Activated CD4-positive, alpha-beta memory T cell treated with anti-CD3 and anti-CD28 coated beads for 36 hours (primary cell): ENCODE results near the gene NYAP1. TPM values are rescaled to one million over a fixed set of nuclear protein-coding genes. Genes with fewer than 3 reads are reported as not detected.
A peak's percentile ranks its signal among the peaks of the same experiment; 100 is the strongest.
"Not testable (repeated sequence)": the region's sequence is repeated elsewhere in the genome, so short reads cannot be mapped to it uniquely, and the experiment has no call there.

ENCODE experiments used
- CTCF ChIA-PET: fragments of 350-600 bp; sonication (Branson Sonifier 250); formaldehyde crosslinking; loops from one replicate; lab custom pipeline; 2021; ENCODE audit warnings: antibody characterized with exemption, inconsistent platforms; lab: Charles Lee
- POLR2A ChIA-PET: fragments of 350-600 bp; sonication (Branson Sonifier 250); formaldehyde crosslinking; loops from one replicate; lab custom pipeline; 2021; ENCODE audit warnings: antibody characterized with exemption; lab: Charles Lee
- DNase-seq: peaks from one replicate; pipeline ENCODE4 v3.0.0-alpha.2; 2020
- H3K27ac Mint-ChIP-seq: one replicate; pipeline ENCODE4 v1.8.0; 2021; ENCODE audit warnings: mixed read lengths
- H3K27me3 Mint-ChIP-seq: one replicate; pipeline ENCODE4 v1.8.0; 2021; ENCODE audit warnings: mixed read lengths
- H3K36me3 Mint-ChIP-seq: one replicate; pipeline ENCODE4 v1.8.0; 2021; ENCODE audit warnings: mixed read lengths
- H3K4me1 Mint-ChIP-seq: one replicate; pipeline ENCODE4 v1.8.0; 2021; ENCODE audit warnings: low read depth, mixed read lengths
- H3K4me3 Mint-ChIP-seq: one replicate; pipeline ENCODE4 v1.8.0; 2021; ENCODE audit warnings: mild to moderate bottlenecking, mixed read lengths
- H3K9me3 Mint-ChIP-seq: one replicate; pipeline ENCODE4 v1.8.0; 2021; ENCODE audit warnings: mixed read lengths
- intact Hi-C: fragments of 100-400 bp; cut with micrococcal nuclease; formaldehyde crosslinking; loops from one replicate; pipeline ENCODE4 v1.15.1; 2023
- total RNA-seq, 2 experiments: library from RNA; stranded (reverse); gene quantifications; one replicate each; pipeline ENCODE4 v1.2.3, GENCODE V29; 2021

Gene NYAP1
- total RNA-seq, 2 experiments from 2014 or later, result 0.17 to 0.24 TPM

DNA sequence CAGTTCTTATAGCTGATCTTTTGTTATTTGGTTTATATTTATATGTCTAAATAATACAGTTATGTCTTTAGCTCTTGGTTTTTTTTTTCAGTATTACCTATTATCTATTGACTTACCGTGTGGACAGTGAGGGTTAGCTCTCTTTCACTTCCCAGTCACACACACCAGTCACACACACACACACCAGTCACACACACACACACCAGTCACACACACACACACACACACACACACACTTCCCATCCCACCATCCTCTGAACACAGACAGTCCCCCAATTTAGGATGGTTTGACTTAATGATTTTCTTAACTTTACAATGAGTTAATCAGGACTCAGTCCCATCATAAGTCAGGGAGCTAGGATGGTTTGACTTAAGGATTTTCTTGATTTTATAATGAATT lies 36.4 kb downstream of the NYAP1 start:
- no peaks in the 10 kb centered on the region for H3K36me3 Mint-ChIP-seq
- no peak overlapping the region for H3K27ac Mint-ChIP-seq
- H3K27me3 Mint-ChIP-seq, result no peaks in the 10 kb centered on the region
- no peaks in the 10 kb centered on the region for H3K9me3 Mint-ChIP-seq
- H3K4me1 Mint-ChIP-seq, result peaks cover 18% of the 10 kb centered on the region
- ChIA-PET CTCF (interaction anchor here (0.6 to 1.0 kb wide), 3 partner anchors 37 to 42 kb away, joined by 3 to 5 read pairs (median 4); no protein-coding TSS in a partner anchor), POLR2A (no interaction called here)
- DNase-seq, result no peak
- intact Hi-C loops, result no loop called here
- H3K4me3 Mint-ChIP-seq, result no peak overlapping the region

DNA sequence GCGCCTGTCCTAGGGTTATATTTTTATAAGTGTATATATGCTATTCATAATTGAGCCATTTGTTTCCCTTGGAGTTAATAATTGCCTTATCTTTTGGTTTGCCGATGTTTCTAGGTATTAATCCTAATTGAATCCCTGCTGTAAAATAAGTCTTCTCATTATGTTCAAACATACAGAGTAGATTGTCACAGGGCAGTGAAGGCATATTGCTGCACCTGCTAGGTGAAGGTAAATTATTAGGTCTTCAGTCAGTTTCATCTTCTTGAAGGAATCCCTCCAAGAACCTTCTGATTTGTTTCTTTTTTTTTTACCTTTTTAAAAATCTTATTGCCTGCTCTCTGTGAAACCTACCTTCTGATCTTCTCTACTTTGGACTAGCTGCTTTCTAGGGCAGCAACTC lies 37.3 kb downstream of the NYAP1 start:
- Mint-ChIP-seq H3K27me3 (no peaks in the 10 kb centered on the region), H3K36me3 (no peaks in the 10 kb centered on the region), H3K4me3 (no peak overlapping the region), H3K4me1 (peaks cover 11% of the 10 kb centered on the region), H3K9me3 (no peaks in the 10 kb centered on the region), H3K27ac (no peak overlapping the region)
- no peak for DNase-seq
- POLR2A ChIA-PET, result interaction anchor here (0.6 to 0.7 kb wide), 2 partner anchors 42 to 107 kb away, joined by 3 read pairs; no protein-coding TSS in a partner anchor
- intact Hi-C loops, result no loop called here
- CTCF ChIA-PET, result no interaction called here

GRCh38 chr7:100521909-100522593 lies 38.3 kb downstream of the NYAP1 start:
- CTCF ChIA-PET, result interaction anchor here (0.7 kb wide), 1 partner anchor 431 kb away, joined by 3 read pairs; no protein-coding TSS in a partner anchor
- not testable (repeated sequence) for H3K4me3 Mint-ChIP-seq, H3K4me1 Mint-ChIP-seq

GRCh38 chr7:100523192-100523591 lies 39.5 kb downstream of the NYAP1 start:
- peaks cover 12% of the 10 kb centered on the region for H3K4me1 Mint-ChIP-seq
- intact Hi-C loops, CTCF ChIA-PET, H3K4me3 Mint-ChIP-seq, H3K36me3 Mint-ChIP-seq, H3K27ac Mint-ChIP-seq, DNase-seq, H3K27me3 Mint-ChIP-seq, POLR2A ChIA-PET, H3K9me3 Mint-ChIP-seq: not testable (repeated sequence)

More at GRCh38 chr7:100521909-100522593, 38.3 kb downstream of the NYAP1 start:
- intact Hi-C loops, H3K27me3 Mint-ChIP-seq, H3K27ac Mint-ChIP-seq, H3K36me3 Mint-ChIP-seq, DNase-seq, H3K9me3 Mint-ChIP-seq, POLR2A ChIA-PET: not testable (repeated sequence)

DNA sequence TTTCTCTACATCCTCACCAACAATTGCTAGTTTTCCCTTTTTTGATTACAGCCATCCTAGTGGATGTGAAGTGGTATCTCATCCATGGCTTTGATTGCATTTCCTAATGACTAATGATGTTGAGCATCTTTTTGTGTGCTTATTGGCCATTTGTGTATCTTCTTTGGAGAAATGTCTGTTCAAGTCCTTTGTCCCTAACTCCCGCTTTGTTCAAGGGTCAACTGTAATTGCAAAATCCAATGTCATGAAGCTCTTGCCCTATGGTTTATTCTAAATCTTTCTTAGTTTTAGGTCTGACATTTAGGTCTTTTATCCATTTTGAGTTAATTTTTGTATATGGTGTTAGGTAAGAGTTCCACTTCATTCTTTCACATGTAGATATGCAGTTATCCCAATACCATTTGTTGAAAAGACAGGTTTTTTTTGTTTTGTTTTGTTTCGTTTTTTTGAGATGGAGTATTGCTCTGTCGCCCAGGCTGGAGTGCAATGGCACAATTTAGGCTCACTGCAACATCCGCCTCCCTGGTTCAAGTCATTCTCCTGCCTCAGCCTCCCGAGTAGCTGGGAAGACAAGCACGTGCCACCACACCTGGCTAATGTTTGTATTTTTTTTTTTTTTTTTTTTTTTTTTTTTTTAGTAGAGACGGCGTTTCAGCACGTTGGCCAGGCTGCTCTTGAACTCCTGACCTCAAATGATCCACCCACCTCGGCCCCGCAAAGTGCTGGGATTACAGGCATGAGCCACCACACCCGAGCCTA lies 44.6 kb downstream of the NYAP1 start:
- H3K9me3 Mint-ChIP-seq, H3K27me3 Mint-ChIP-seq, H3K27ac Mint-ChIP-seq, intact Hi-C loops, H3K36me3 Mint-ChIP-seq, DNase-seq, H3K4me3 Mint-ChIP-seq: not testable (repeated sequence)
- POLR2A ChIA-PET, result interaction anchor here (1.0 to 1.2 kb wide), 3 partner anchors 14 to 57 kb away, joined by 3 to 5 read pairs (median 3); partner anchors contain the start of genes FBXO24 and LRCH4
- CTCF ChIA-PET, result interaction anchor here (0.6 to 1.4 kb wide), 8 partner anchors 10 to 72 kb away, joined by 3 to 6 read pairs (median 4); partner anchors contain the start of gene AGFG2
- peaks cover 13% of the 10 kb centered on the region for H3K4me1 Mint-ChIP-seq

DNA sequence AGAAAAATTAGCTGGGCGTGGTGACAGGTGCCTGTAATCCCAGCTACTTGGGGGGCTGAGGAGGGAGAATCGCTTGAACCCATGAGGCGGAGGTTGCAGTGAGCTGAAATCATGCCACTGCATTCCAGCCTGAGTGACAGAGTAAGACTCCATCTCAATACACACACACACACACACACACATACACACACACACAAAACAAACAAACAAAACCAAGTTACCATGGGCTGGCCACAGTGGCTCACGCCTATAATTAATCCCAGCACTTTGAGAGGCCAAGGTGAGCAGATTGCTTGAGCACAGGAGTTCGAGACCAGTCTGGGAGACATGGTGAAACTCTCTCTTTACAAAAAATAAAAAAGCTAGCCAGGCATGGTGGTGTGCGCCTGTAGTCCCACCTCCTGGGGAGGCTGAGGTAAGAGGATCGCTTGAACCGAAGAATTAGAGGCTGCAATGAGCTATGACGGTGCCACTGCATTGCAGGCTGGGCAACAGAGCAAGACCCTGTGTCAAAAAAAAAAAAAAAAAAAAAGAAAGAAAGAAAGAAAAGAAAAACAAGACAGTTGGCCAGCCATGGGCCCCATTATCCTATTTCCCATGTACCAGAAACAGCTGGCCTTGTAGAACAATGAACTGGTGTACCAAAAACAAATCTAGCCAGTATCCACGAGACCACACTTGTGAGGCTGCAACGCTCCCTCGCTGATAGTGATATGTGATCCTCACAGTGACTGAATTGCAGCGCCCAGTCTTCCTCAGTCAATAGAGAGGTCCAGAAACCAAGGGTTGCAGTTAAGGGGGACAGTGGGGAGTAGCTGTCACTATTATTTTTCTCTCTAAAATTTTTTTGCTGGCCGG lies 48.7 kb downstream of the NYAP1 start:
- no peaks in the 10 kb centered on the region for H3K27me3 Mint-ChIP-seq
- CTCF ChIA-PET, result interaction anchor here (0.6 to 0.7 kb wide), 2 partner anchors 27 to 36 kb away, joined by 3 read pairs; no protein-coding TSS in a partner anchor

DNA sequence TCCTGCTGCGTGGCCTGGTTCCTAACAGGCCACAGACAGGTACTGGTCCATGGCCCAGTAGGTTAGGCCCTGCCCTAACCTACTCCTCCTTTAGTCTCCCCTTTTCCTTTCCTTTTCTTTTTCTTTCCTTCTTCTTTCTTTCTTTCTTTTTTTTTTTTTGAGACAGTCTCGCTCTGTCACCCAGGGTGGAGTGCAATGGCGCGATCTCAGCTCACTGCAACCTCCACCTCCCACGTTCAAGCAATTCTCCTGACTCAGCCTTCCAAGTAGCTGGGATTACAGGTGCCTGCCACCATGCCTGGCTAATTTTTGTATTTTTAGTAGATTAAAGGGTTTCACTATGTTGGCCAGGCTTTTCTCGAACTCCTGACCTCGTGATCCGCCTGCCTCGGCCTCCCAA lies 52.3 kb downstream of the NYAP1 start:
- H3K9me3 Mint-ChIP-seq, DNase-seq, H3K27ac Mint-ChIP-seq, H3K4me3 Mint-ChIP-seq, H3K27me3 Mint-ChIP-seq, intact Hi-C loops, H3K36me3 Mint-ChIP-seq, POLR2A ChIA-PET: not testable (repeated sequence)
- CTCF ChIA-PET, result interaction anchor here (1.0 to 2.4 kb wide), 3 partner anchors 23 to 53 kb away, joined by 3 to 11 read pairs (median 4); no protein-coding TSS in a partner anchor
- H3K4me1 Mint-ChIP-seq, result peaks cover 14% of the 10 kb centered on the region

More for the DNA sequence above, 48.7 kb downstream of the NYAP1 start:
- intact Hi-C loops, result no loop called here
- POLR2A ChIA-PET, result no interaction called here
- no peak overlapping the region for H3K4me3 Mint-ChIP-seq
- H3K9me3 Mint-ChIP-seq, result no peaks in the 10 kb centered on the region
- H3K4me1 Mint-ChIP-seq, result peaks cover 8% of the 10 kb centered on the region
- H3K36me3 Mint-ChIP-seq, result no peaks in the 10 kb centered on the region
- DNase-seq, result no peak
- H3K27ac Mint-ChIP-seq, result no peak overlapping the region

DNA sequence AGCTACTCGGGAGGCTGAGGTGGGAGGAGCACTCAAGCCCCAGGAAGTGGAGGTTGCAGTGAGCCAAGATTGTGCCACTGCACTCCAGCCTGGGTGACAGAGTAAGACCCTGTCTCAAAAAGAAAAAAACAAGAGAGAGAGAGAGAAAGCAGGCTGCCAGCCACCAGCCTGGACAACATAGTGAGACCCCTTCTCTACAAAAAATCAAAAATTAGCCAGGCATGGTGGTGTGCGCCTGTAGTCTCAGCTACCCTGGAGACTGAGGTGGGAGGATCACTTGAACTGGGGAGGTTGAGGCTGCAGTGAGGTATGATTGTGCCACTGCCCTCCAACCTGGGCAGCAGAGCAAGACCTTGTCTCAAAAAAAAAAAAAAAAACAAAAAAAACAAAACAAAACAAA lies 53.0 kb downstream of the NYAP1 start:
- H3K4me3 Mint-ChIP-seq, H3K27ac Mint-ChIP-seq, intact Hi-C loops, POLR2A ChIA-PET, H3K27me3 Mint-ChIP-seq, DNase-seq, H3K9me3 Mint-ChIP-seq, CTCF ChIA-PET: not testable (repeated sequence)
- H3K36me3 Mint-ChIP-seq, result peaks cover 11% of the 10 kb centered on the region
- peaks cover 22% of the 10 kb centered on the region for H3K4me1 Mint-ChIP-seq

DNA sequence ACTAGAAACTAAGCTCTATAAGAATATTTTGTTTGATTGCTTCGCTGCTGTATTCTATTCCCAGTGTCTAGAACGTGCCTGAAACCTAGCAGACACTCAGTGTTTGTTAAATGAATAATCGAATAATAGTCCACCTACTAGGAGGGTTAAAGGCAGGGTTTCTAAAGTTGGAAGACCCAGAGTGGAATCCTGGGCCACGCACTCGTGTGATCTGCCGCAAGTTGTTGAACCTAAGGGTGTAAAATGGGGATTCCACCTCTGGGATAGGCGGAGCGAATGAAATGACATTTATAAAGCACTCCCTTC lies 54.6 kb downstream of the NYAP1 start:
- no peaks in the 10 kb centered on the region for H3K9me3 Mint-ChIP-seq
- no peaks in the 10 kb centered on the region for H3K27me3 Mint-ChIP-seq
- ChIA-PET POLR2A (interaction anchor here (1.1 to 2.6 kb wide), 3 partner anchors 11 to 48 kb away, joined by 3 to 12 read pairs (median 7); partner anchors contain the start of genes FBXO24 and LRCH4), CTCF (interaction anchor here (1.2 to 2.8 kb wide), 6 partner anchors 10 to 73 kb away, joined by 3 to 11 read pairs (median 8); no protein-coding TSS in a partner anchor)
- peak overlapping the region; percentile 90 for H3K27ac Mint-ChIP-seq
- peaks cover 11% of the 10 kb centered on the region for H3K36me3 Mint-ChIP-seq
- DNase-seq, result no peak
- intact Hi-C loops, result loop anchor here (1.0 to 2.0 kb wide), 2 partner anchors 48 to 74 kb away; partner anchors contain the start of genes FBXO24, LRCH4 and MOSPD3
- peak overlapping the region; percentile 95 for H3K4me3 Mint-ChIP-seq
- H3K4me1 Mint-ChIP-seq, result peaks cover 36% of the 10 kb centered on the region

- peaks cover 41% of the 10 kb centered on the region for H3K4me1 Mint-ChIP-seq
- H3K9me3 Mint-ChIP-seq, result no peaks in the 10 kb centered on the region
- H3K27me3 Mint-ChIP-seq, result no peaks in the 10 kb centered on the region
- DNase-seq, result peak; percentile 100
- H3K36me3 Mint-ChIP-seq, result peaks cover 11% of the 10 kb centered on the region
- intact Hi-C loops, result loop anchor here (1.0 to 2.0 kb wide), 3 partner anchors 47 to 74 kb away; partner anchors contain the start of genes FBXO24, LRCH4, MOSPD3 and TSC22D4
- ChIA-PET POLR2A (interaction anchor here (0.6 to 2.6 kb wide), 7 partner anchors 9 to 616 kb away, joined by 3 to 12 read pairs (median 3); partner anchors contain the start of genes FBXO24, LRCH4 and ZCWPW1), CTCF (interaction anchor here (0.8 to 2.8 kb wide), 8 partner anchors 11 to 73 kb away, joined by 3 to 11 read pairs (median 6); no protein-coding TSS in a partner anchor)
- H3K4me3 Mint-ChIP-seq, result peak within 1 kb of the TSS; percentile 95
- H3K27ac Mint-ChIP-seq, result peak within 1 kb of the TSS; percentile 90
Measured at GRCh38 chr7:100538654-100539435, 55.1 kb downstream of the NYAP1 start, which contains the start of gene AGFG2. TSS of gene AGFG2 (plus strand) at chr7:100539203. CDS start at chr7:100539347, 144 bp downstream.
